Right lobe of liver (tissue), 4 donors: ENCODE results near the gene LTB.

Experiments used
- CTCF ChIP-seq, 4 donors: fragments of 200-600 bp in 3 of 4; fragments of 450-650 bp in 1 of 4; IDR thresholded peaks; one replicate each; pipeline versions ENCODE4 v1.5.1 to v1.8.0; 2016 to 2022; ENCODE audit warnings: antibody characterized with exemption in 4 of 4, mild to moderate bottlenecking in 2 of 4
- POLR2A ChIP-seq: fragments of 450-650 bp; IDR thresholded peaks from one replicate; pipeline ENCODE4 v1.6.1; 2017; ENCODE audit warnings: antibody characterized with exemption, mild to moderate bottlenecking
- donor health status: DM: no; HTN: no; CAD: no.
- donor health status: DM: no; HTN: no; CAD: no.
- donor health status: DM: no; HTN: yes; CAD: no.

- TF ChIP-seq CTCF (IDR thresholded peaks at IDR 0.05) (no peak), POLR2A (no peak)
Observed at GRCh38 chr6:31580438-31580740, 1.8 kb downstream of the LTB start.
